ENCODE measurements around the gene PDE11A.

Gene PDE11A

DNA sequence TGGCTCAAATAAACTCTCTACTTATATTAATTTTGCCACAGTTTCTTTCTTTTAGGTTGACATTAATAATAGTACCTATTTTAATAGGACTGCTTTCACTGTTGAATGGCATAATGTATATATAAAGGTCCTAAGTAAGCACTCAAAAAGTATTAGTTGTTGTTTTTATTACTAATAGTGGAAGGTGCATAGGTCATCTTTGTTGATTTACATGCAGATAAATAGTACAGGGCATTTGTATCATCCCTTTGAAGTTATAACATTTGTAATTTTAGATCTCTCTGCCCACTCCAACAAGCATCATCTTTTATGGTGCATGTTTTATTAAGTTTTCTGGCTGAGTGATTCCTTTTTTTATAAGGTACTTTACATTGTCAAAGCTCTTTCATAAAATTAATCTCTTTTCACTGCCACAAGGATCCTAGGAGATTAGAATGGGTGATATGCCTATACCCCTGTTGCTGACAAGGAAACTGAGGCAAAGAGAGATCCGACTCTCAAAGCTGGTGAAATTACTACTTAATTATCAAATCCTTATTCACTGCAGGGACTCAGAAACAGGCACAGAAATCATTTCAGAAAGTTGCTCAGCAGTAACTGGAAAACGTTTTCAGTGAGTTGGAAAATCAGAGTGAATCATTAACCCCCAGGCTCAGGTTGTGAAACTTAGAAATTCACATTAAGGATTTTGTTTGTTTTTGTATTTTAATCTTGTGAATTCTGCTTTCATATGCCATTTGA, 380.4 kb downstream of the PDE11A start:
- no peak for DNase-seq (ENCODE audit: low read depth)

DNA sequence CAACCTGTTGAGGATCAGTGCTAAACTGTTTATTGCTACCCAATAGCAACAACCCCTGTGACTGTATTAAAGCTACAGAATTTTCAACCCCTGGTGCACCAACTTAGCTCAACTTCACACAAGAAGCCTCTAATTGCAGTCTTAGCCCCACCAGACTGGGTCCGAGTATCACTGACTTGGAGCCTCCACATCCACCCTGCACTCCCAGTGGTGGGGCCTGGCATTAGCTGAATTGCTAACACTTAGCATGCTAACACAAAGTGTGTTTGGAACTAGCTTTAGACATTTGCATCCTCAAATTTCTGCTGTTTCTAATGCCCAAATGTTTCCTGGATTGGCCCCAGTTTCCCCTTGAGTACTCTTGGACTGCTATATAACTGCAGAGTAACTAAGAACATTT, 381.4 kb downstream of the PDE11A start:
- no peak for DNase-seq (ENCODE audit: low read depth)

DNA sequence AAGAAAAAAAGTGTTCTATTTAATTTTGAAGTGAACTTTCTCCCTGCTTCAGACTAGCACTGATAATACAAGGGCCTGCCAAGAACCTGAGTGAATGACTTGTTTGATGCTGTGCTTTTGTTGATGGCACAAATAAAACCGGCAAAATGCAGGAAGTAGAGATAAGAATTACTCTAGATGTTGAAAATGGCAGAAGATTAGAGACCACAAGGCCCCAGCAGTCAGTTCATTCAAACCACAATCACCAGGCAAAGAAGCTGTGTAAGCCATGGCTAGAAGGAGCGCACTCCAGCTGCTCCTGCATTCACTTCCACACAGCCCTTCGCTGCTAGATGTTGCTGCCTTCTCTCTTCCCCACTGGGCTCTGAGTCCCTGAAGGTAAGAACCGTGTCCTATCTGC, 383.0 kb downstream of the PDE11A start:
- DNase-seq (ENCODE audit: low read depth): no peak

DNA sequence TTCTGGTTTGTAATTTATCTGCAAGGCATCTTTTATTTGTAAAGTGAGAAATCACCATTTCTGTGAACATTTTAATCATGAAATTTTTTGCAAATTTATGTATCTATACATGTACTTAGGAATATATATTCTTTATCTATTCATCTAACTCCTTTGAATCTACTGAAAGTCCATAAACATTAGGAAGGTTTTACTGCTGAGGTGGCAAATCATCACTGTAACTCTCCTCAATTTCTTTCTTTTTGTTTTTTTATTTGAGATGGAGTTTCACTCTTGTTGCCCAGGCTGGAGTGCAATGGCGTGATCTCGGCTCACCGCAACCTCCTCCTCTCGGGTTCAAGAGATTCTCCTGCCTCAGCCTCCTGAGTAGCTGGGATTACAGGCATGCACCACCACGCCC, 383.7 kb downstream of the PDE11A start:
- no peak for DNase-seq (ENCODE audit: low read depth)

DNA sequence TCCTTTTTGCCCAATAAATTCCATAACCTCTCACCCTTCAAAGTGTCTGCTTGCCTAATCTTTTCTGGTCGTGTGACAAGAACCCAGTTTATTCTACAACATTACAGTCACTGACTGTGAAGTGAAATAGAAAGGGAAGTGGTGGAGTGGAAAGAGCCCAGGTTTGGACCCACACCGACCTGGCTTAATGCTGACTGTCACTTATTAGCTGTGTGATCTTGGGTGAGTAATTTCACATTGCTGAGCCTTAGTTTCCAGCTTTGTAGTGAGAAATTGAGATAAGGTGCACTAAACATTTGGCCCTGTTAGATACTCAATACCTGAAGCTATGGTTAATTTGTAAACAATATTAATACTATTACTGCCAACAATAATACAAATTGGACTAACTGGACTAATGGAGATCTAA, 388.9 kb downstream of the PDE11A start:
- no peak for DNase-seq (ENCODE audit: low read depth)

DNA sequence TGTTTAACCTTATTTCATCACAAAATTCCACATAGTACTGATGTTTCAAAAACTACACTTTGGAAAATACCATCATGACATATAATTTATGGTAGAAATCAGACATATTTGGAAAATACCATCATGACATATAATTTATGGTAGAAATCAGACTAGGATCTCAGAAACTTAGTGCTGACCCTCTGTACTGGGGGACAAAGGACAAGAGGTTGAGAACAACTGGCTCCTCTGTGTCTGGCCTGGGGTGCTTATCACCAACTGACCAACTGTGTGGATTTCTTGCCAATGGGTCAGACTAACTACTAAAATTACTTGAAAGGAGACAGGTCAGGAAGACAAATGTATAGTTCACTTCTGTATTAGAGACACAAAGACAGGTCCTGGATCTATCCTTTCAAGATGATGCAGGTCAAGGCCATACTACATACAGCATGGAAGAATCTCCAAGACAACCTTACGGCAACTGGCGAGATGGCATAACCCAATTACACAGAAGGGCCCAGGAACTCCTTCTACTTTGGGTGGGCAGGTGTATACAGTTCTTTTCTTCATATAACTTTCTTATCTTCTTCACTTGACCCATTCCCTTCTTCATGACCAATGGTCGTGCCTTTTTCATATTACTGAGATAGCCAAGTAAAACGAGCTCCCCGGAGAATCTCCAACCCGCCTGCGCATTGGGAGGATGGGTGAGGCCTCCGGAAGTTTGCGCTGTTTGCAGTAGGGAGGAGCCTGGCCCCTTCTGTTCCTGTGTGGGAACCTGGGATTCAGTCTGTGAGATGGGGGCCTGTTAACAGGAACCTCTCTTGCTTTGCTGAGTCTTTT, 389.5 kb downstream of the PDE11A start:
- DNase-seq (ENCODE audit: low read depth): no peak

DNA sequence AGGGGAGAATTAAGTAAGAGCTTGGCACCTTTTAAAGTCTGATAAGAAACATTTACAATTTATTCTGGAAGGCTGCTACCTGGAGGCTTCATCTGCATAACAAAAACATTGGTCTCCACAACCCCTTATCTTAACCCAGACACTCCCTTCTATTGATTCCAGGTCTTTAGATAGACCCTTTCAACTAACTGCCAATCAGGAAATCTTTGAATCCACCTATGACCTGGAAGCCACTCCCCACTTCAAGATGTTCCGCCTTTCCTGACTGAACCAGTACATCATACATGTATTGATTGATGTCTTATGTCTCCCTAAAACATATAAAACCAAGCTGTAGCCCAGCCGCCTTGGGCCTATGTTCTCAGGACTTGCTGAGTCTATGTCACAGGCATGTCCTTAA, 390.6 kb downstream of the PDE11A start:
- no peak for DNase-seq (ENCODE audit: low read depth)

DNA sequence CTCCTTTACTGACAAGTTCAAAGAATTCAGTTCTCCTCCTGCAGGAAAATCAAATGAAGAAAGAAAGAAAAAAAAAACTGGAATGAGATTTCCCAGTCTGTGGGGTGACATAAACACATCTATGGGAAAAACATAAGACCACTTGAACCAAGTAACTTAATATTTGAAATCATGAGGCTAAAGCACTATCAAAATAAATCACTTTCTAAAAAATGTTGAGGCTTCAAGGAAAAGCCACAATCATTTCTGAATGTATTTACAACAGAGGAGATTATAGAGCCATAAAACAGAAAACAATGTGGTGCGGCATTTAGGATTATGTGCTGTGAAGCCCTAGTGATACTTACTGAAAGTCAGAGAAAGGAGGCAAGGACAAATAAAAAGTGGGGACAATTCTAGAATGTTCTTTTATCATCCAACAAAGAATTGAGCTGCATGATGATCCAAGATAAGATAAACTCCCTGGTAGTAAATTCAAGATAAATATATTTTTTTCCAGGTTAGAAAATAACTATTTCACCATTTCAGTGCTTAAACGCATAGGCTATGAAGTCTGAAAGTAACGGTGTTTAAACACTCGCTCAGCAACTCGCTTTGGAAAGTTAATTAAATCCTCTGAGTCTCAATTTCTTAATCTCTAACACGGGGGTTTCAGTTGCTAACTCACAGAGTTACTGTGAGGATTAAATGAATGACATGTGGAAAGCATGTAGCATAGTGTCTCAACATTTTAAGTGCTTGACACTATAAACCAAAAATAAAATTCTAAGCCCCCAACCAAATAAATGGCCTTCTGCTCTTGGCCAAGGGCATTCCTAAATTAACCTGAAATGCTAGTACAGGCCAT, 391.5 kb downstream of the PDE11A start:
- no peak for DNase-seq (ENCODE audit: low read depth)

DNA sequence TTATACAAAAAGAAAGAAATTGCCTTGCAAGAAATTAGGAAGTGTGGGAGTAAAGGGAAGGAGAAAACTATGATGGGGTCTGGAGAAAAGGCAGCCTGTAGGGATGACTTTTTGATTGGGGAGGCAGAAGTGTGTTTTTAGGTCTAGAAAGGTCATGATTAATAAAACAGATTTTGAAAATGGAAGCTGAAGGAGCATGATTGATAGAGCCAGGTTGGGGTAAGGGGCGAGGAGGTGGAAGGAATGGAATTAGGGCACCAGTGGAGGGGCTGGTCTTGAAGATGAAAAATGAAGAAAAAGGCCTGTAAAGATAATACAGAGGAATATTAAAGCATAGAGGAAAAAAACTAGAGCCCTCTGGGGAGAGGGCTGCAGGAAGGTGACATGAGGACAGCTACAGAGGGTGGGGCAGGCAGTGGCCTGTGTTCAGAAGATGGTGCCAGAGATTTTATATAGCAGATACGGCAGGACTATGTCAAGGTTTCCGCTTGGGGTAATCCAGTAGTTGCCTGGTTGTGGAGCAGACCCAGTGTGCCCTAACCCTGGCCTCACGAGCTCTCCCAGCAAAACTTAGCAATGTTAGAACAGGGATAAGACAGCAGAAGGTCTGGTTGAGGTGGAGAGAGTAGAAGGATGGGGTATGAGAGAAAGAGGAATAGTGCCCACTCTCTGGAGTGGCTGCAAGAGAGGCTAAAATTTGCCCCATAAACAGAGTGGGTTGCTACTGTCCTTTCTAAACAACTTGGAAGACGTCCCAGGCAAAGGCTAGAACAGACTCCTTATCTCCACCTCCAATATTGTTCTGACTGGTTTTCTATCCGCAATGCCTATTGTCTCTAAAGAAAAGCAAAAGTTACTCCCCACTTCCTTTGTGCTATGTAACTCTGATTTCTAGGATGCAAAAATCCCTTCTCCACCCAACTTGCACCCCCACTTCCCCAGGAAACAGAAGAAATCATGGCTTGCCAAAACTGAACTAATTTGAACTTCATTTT, 392.7 kb downstream of the PDE11A start:
- no peak for DNase-seq (ENCODE audit: low read depth)

DNA sequence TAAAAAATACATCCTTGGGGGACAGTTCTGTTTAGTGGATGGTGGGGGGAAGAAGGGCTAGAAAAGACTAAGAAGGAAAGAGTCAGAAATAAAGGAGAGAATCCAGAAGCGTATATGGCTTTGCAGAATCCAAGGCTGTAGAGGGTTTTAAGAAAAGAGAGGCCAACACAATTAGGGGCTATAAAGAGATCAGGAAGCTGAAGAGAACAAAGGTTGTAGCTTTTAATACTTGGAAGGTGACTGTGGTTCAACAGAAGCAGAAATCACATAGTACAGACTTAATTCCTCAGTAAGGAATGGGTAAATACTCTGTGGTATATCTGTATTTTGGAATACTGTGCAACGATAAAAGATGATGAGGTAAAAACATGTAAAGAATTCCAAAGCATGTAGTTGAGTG, 393.6 kb downstream of the PDE11A start:
- no peak for DNase-seq (ENCODE audit: low read depth)

DNA sequence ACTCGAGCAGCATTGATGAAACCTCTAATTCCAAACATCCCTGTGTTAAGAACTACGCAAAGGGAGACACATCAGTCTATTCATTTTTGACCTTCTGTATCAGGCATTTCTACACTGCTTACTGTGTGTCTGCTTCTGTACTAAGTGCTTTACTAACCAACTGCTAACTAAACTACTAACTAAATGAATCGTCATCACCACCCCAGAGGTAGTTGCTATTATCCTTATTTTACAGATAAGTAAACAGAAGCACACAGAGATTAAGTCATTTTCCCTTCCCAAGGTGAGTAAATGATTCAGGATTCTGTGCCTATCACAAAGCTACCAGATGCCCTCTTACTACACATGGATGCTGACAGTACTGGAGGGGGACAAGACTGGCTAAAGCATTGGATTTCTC, 395.9 kb downstream of the PDE11A start:
- no peak for DNase-seq (ENCODE audit: low read depth)

DNA sequence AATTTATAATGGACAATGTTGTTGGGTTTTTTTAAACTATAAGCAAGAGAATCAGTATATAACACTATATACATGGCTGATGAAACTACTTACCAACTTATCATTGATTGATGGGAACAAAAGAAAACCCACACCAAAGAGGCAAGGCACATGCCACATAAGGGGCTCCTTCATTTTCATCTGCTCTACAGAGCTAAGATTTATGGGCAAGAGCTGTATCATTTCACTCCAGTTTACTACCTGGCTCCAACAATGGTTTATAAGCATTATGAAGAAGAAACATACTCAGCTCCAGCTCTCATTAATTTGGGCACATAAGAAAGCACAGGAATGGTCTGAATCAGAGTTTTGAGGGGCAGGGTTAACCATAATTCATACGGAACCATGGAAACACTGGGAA, 396.8 kb downstream of the PDE11A start:
- no peak for DNase-seq (ENCODE audit: low read depth)

DNA sequence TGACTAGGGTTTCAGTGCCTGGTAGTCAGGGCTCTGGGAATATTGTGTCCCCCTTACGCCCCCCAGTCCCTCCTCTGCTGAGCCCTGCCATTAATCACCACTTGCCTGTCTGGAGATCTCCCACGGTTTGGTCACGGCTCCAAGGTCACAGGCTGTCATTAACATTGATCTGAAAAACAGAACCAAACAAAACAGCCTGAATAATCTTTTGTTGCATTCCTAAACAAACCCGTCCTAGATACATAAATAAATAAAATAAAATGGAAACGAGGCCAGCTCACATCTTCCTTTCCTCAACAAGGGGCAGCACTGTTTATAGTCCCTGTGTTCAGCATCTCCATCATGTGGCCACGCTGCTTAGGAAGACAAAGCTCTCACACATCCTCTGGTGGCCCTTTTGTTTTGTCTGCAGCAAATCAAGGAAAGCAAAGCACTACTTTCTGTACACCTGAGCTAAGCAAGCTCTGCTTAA, 397.2 kb downstream of the PDE11A start:
- no peak for DNase-seq (ENCODE audit: low read depth)

DNA sequence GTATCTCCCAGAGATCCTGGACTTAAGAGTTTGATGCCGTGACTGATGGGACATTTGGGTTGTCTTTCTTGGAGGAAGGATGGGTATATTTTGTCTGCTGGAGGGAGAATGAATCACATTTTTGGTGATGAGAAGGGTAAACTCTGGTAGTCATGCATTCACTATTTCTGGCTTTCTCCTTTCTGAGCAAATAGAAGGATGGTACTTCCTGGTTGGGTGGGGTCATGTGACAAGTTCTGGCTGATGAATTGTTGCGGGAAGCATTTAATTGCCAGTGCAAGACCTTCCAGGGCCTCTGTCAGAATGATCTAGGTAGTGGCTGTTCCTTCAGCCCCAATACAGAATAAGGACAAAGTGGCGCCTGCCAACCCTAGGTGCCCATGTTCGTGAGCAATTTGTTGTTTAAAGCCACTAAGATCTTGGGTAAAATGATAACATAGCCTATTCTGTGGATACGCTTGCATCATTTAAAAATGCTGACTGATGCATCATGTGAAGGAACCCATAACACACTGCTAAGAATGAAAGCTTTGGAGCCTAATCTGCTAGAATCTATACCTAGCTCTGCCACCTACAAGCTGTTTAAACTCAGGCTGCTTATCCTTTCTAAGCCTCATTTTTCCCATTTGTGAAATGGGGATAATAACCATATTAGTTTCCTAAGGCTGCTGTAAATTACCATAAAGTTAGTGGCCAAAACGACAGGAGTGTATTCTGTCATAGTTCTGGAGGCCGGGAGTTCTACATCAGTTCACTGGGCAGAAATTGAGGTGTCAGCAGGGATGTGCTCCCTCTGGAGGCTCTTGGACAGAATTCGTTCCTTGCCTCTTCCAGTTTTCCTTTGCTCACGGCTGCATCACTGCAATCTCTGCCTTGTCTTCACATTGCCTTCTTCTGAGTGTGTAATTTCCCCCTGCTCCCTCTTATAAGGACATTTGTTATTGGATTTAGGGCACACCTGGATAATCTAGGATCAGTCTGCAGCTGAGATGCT, 398.7 kb downstream of the PDE11A start:
- DNase-seq (ENCODE audit: low read depth): no peak

DNA sequence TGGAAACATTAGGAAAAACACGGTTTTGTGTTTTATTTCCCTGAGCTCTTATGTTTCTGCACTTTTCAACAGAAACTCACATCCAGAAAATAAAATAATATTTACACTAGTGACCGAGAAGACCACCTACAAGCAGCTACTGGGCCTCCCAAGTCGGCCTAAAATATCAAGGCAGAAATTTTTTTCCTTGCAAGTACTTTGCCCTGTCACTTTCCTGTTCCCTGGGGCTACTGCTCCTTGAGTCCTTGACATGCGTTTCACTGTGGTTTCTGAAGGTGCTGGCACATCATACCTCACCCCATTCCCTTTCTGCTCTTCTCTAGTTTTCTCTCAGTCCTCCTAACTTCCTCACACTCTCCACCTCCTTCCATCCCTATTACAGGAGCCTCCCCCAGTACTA, 400.9 kb downstream of the PDE11A start:
- no peak for DNase-seq (ENCODE audit: low read depth)

DNA sequence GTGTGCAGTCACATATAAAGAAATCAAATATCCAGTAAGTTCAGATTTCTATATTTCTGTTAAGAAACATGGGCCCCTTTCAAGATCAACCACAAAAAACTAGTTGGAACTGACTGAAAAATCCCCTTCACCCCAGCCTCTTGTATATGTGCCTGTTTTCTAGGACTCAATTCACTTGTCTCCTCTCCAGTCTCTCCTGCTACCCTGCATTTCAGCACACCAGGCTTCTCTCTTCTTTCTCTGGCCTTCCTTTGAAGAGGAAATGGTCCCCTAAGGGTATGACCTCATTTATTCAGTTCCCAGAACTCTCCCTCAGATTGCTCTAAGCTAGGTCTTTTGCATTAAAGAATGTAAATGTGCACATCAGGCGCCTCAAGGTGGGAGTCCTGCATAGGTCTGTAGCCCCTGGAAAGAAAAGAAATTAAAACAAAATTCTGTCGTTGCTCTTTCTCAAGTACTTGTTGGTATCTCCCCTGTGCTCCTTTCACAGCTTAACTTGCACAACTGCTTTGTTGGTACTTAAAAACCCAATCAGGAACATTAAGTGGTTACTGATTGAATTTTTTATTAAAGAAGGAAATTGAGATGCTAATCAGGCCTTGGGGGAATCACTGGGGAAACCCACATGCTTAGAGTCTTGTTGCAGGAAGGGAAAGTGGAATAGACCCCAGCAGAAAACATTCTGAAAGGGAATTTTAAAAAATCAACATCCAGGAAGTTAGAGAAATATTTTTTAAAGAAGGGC, 401.6 kb downstream of the PDE11A start:
- DNase-seq (ENCODE audit: low read depth): no peak

DNA sequence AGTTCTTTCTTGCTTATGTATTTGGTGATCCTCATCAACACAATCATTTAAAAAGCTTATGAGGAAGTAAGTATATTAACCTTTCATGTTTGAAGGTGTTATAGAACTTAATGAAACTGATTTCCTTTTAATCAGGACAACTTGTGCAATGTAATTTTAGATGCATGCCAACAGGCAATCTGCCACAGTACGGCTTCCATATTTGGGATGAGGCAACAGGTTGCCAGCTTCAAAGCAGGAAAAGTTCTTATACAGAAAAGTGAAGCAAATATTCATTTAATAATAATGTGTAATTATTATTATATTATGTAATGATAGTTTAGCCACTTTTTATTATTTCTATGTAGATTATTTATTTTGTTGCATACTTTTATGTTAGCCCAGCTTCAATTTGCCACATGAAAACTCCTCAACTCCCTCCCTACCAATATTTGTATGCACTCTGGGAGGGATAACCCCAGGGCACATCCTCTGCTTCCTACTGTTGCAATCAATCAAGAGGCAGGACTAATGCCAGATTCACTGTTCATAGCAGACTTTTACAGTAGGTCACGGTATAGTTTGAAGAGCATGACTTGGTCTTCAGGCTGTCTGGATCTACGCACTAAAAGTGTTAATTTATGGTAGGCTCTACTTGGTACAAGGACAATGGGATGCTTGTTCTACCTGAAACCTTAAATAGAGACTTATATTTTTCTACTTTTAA, 402.8 kb downstream of the PDE11A start:
- DNase-seq (ENCODE audit: low read depth): no peak

DNA sequence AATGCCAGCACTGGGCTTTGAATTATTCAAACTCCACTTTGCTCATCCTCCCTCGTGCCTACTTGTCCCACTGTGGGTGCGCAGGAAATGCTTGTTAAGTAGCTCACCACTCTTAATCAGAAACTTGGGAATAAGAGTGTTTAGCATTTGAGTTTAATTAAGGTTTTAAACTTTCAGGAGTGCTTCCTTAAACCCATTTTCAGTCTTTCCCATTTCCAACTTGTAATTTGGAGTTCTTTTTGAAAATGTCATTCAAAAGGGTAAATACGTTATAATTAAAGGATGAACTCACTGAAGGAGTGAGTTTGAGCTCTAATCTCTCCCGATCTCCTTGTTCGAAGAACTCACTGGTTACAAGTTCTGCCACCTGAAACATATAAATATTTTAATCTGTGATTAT, 403.4 kb downstream of the PDE11A start:
- DNase-seq (ENCODE audit: low read depth): no peak

DNA sequence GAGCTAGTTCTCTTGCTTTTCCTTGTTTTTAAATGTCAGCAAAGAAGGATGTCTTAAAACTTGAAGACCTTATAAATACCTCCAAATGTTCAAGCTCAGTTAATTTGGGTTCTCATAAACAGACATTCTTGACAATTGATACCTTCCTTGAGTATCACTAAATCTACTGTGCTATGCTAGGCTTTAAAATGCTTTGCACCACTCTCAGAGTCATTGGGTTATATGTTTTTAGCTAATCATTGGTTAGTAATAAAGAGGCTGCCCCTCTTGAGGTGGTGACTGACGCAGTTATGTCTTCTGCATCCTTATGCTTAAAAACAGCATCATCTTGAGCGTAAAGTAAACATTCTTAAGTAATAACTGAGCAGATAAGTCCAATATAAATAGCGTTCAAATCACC, 404.0 kb downstream of the PDE11A start:
- DNase-seq (ENCODE audit: low read depth): no peak
